IMR-90 (cell line): ENCODE results near the gene FBN1. TPM values are rescaled to one million over a fixed set of nuclear protein-coding genes. Genes with fewer than 3 reads are reported as not detected.
A peak's percentile ranks its signal among the peaks of the same experiment; 100 is the strongest.

Experiments
- ATAC-seq: fragments of 200-7000 bp; cut with Tn5 transposase; 2 replicates; pipeline ENCODE4 v1.9.1; 2020; ENCODE audit warnings: low read depth, mild to moderate bottlenecking, moderate library complexity
- BruUV-seq: library from RNA; stranded (reverse); fragments of 400-500 nt; replicated peaks from 2 replicates; lab custom pipeline; 2021; lab: Mats Ljungman, UMichigan
- CTCF ChIA-PET: fragments of 300-600 bp; formaldehyde crosslinking; extraction: SDS; loops from one replicate; lab custom pipeline; 2021; ENCODE audit warnings: antibody characterized with exemption; lab: Yijun Ruan, JAX
- POLR2A ChIA-PET: fragments of 300-600 bp; sonication (Branson Sonifier 250); formaldehyde crosslinking; loops from one replicate; lab custom pipeline; 2022; ENCODE audit warnings: antibody characterized with exemption; ENCODE audit not compliant: unreplicated experiment; lab: Charles Lee
- DNase-seq: peaks from one replicate; pipeline ENCODE4 v3.0.0; 2013
- H2AFZ ChIP-seq: replicated peaks from 2 replicates; pipeline ENCODE3; 2013; ENCODE audit warnings: low read length, mild to moderate bottlenecking; ENCODE audit not compliant: poor library complexity
- H2AK5ac ChIP-seq: 2 replicates; pipeline ENCODE4 v1.6.1; 2013; ENCODE audit warnings: low read depth, low read length, inconsistent platforms
- H2AK9ac ChIP-seq: replicated peaks from 2 replicates; pipeline ENCODE3; 2013; ENCODE audit warnings: mild to moderate bottlenecking, low read depth, low read length, moderate library complexity; ENCODE audit not compliant: poor library complexity
- H2BK120ac ChIP-seq: 2 replicates; pipeline ENCODE4 v1.6.1; 2013; ENCODE audit warnings: low read depth, low read length, inconsistent platforms
- H2BK15ac ChIP-seq: 3 replicates; pipeline ENCODE4 v1.6.1; 2013; ENCODE audit warnings: low read depth, low read length, inconsistent platforms
- H2BK20ac ChIP-seq: 2 replicates; pipeline ENCODE4 v1.6.1; 2013; ENCODE audit warnings: low read depth, mild to moderate bottlenecking, inconsistent platforms, low read length, moderate library complexity
- H2BK5ac ChIP-seq: 2 replicates; pipeline ENCODE4 v1.6.1; 2013; ENCODE audit warnings: mild to moderate bottlenecking, low read depth, low read length, inconsistent platforms; ENCODE audit not compliant: poor library complexity, severe bottlenecking
- H3K14ac ChIP-seq: replicated peaks from 2 replicates; pipeline ENCODE4 v1.6.1; 2013; ENCODE audit warnings: low read depth, low read length, inconsistent platforms
- H3K18ac ChIP-seq: 2 replicates; pipeline ENCODE4 v1.6.1; 2013; ENCODE audit warnings: low read depth, low read length, control low read depth
- H3K23ac ChIP-seq: 2 replicates; pipeline ENCODE4 v1.6.1; 2013; ENCODE audit warnings: low read depth, low read length, inconsistent platforms
- H3K27ac ChIP-seq: 2 replicates; pipeline ENCODE4 v1.5.1; 2013; ENCODE audit warnings: mild to moderate bottlenecking, control low read depth, low read length; ENCODE audit not compliant: insufficient read depth
- H3K27me3 ChIP-seq: 2 replicates; pipeline ENCODE4 v1.6.1; 2013; ENCODE audit warnings: low read length; ENCODE audit not compliant: control insufficient read depth, insufficient read depth
- H3K36me3 ChIP-seq: 2 replicates; pipeline ENCODE4 v1.6.1; 2013; ENCODE audit warnings: low read length, mixed read lengths; ENCODE audit not compliant: control insufficient read depth, insufficient read depth
- H3K4ac ChIP-seq: 2 replicates; pipeline ENCODE4 v1.6.1; 2013; ENCODE audit warnings: low read depth, low read length, inconsistent platforms
- H3K4me1 ChIP-seq: 2 replicates; pipeline ENCODE4 v1.6.1; 2013; ENCODE audit warnings: low read length, mixed read lengths; ENCODE audit not compliant: control insufficient read depth, insufficient read depth
- H3K4me2 ChIP-seq: 2 replicates; pipeline ENCODE4 v1.6.1; 2013; ENCODE audit warnings: low read depth, mild to moderate bottlenecking, control low read depth, low read length, moderate library complexity
- H3K4me3 ChIP-seq: 2 replicates; pipeline ENCODE4 v1.5.1; 2013; ENCODE audit warnings: low read depth, mild to moderate bottlenecking, control low read depth, low read length, moderate library complexity; ENCODE audit not compliant: insufficient read depth
- H3K56ac ChIP-seq: 2 replicates; pipeline ENCODE4 v1.6.1; 2013; ENCODE audit warnings: low read length, inconsistent platforms; ENCODE audit not compliant: insufficient read depth; ENCODE audit errors: extremely low read depth
- H3K79me1 ChIP-seq, 2 experiments: 2 replicates each; pipeline ENCODE4 v1.6.1; 2013; ENCODE audit warnings: low read length in 2 of 2, inconsistent platforms in 1 of 2, low read depth in 1 of 2
- H3K9ac ChIP-seq: 2 replicates; pipeline ENCODE4 v1.6.1; 2013; ENCODE audit warnings: low read depth, low read length, control low read depth
- H3K9me1 ChIP-seq: 2 replicates; pipeline ENCODE4 v1.6.1; 2013; ENCODE audit warnings: low read length, inconsistent platforms; ENCODE audit not compliant: insufficient read depth
- H3K9me3 ChIP-seq: 2 replicates; pipeline ENCODE4 v1.6.1; 2013; ENCODE audit warnings: low read length; ENCODE audit not compliant: control insufficient read depth, insufficient read depth
- H4K20me1 ChIP-seq: 2 replicates; pipeline ENCODE4 v1.6.1; 2013; ENCODE audit warnings: low read length, inconsistent platforms; ENCODE audit not compliant: insufficient read depth
- H4K5ac ChIP-seq: 2 replicates; pipeline ENCODE4 v1.6.1; 2013; ENCODE audit warnings: mild to moderate bottlenecking, low read depth, low read length, control low read depth
- H4K8ac ChIP-seq, 2 experiments: 2 replicates each; pipeline ENCODE4 v1.6.1; 2013; ENCODE audit warnings: low read depth in 2 of 2, low read length in 2 of 2, control low read depth in 1 of 2, inconsistent platforms in 1 of 2
- H4K91ac ChIP-seq: 2 replicates; pipeline ENCODE4 v1.6.1; 2013; ENCODE audit warnings: low read depth, low read length, inconsistent platforms; ENCODE audit not compliant: insufficient read depth
- CHD1 ChIP-seq: IDR thresholded peaks from 2 replicates; pipeline ENCODE4 v1.6.1; 2012; ENCODE audit warnings: low read depth, low read length, improper control_type of control experiment
- CTCF ChIP-seq: conservative IDR thresholded peaks from 2 replicates; pipeline ENCODE4 v1.5.1; 2012; ENCODE audit warnings: mild to moderate bottlenecking, low read depth, low read length, improper control_type of control experiment
- MXI1 ChIP-seq: IDR thresholded peaks from 2 replicates; pipeline ENCODE4 v1.6.1; 2012; ENCODE audit warnings: low read depth, mild to moderate bottlenecking, low read length, moderate library complexity, borderline replicate concordance
- NFE2L2 ChIP-seq: fragments of 150-350 bp; IDR thresholded peaks from 2 replicates; pipeline ENCODE4 v1.6.1; 2016; ENCODE audit warnings: low read depth, mild to moderate bottlenecking, low read length
- POLR2A ChIP-seq: IDR thresholded peaks from 2 replicates; pipeline ENCODE4 v1.6.1; 2012; ENCODE audit warnings: mild to moderate bottlenecking, low read depth, low read length
- USF2 ChIP-seq: fragments of 150-350 bp; IDR thresholded peaks from 2 replicates; pipeline ENCODE4 v1.6.1; 2017; ENCODE audit warnings: mild to moderate bottlenecking, antibody characterized with exemption, low read length, low read depth
- WGBS, 2 experiments: methylation state at CpG; one replicate each; pipeline versions ENCODE4 v1.1.5 to v1.1.7; 2013; ENCODE audit warnings: missing lambda C conversion rate in 2 of 2; ENCODE audit not compliant: insufficient read length in 1 of 2; ENCODE audit errors: extremely low coverage in 2 of 2; 5-methylcytosine and 5-hydroxymethylcytosine counted together
- dilution Hi-C: fragments of 300-500 bp; cut with HindIII; formaldehyde crosslinking; loops from one replicate; pipeline ENCODE4 v1.14.3; 2018; ENCODE audit warnings: low sequenced_read_pairs; ENCODE audit not compliant: unreplicated experiment
- in situ Hi-C: fragments of 300-500 bp; cut with MboI; formaldehyde crosslinking; loops from 3 replicates; pipeline ENCODE4 v1.14.3; 2019; ENCODE audit warnings: low sequenced_read_pairs, inconsistent platforms, mixed read lengths
- intact Hi-C: fragments of 100-400 bp; cut with micrococcal nuclease; formaldehyde crosslinking; loops from 2 replicates; pipeline ENCODE4 v1.10.0; 2022
- polyA plus RNA-seq, 3 experiments: library from polyadenylated mRNA; depleted of rRNA; stranded (reverse); fragments of >200 nt; gene quantifications; 2 replicates each; pipeline ENCODE4 v1.2.3, GENCODE V29; 2012; ENCODE audit warnings: low replicate concordance in 1 of 3
- total RNA-seq: library from RNA; depleted of rRNA; stranded (reverse); fragments of >200 nt; gene quantifications from 2 replicates; pipeline ENCODE4 v1.2.3, GENCODE V29; 2012

FBN1 gene
- total and polyA plus RNA-seq, 2 of the 4 experiments (the other 2 are of a cell fraction): 134 to 283 TPM

GRCh38 chr15:48393645-48394506 is 251.6 kb downstream of the FBN1 start:
- in situ Hi-C loops: no loop called here
- no peak overlapping the region for H3K56ac ChIP-seq
- H2AFZ ChIP-seq: peak overlapping the region; percentile 80
- no peak overlapping the region for H3K23ac ChIP-seq
- no peak overlapping the region for H3K27ac ChIP-seq
- no peak overlapping the region; a peak in 1 of 4 replicates for H4K8ac ChIP-seq
- no peaks in the 10 kb centered on the region for H3K9me3 ChIP-seq
- 0 out of 2 replicates have a peak overlapping the region, but pooled peaks have one; percentile 16 for H2BK120ac ChIP-seq
- 60% methylated on average over 4 of the region's 15 CpGs; no CpG with 5 or more reads in 1 of the 2 experiments for WGBS, 2 experiments
- H3K79me1 ChIP-seq: no peaks in the 10 kb centered on the region
- H3K9me1 ChIP-seq: peaks cover 27% of the 10 kb centered on the region
- peak; percentile 80 for DNase-seq
- H3K9ac ChIP-seq: no peak overlapping the region
- ChIA-PET POLR2A (no interaction called here), CTCF (interaction anchor here (0.9 kb wide), 1 partner anchor 244 kb away, joined by 3 read pairs; no protein-coding TSS in a partner anchor)
- intact Hi-C loops: no loop called here
- peak; percentile 48 for ATAC-seq
- peak overlapping the region; percentile 81 for H2AK5ac ChIP-seq
- no peak overlapping the region; the same call in 1 of the 2 replicates for H3K18ac ChIP-seq
- H3K27me3 ChIP-seq: no peaks in the 10 kb centered on the region
- no peaks in the 10 kb centered on the region for H3K36me3 ChIP-seq
- no peak overlapping the region for H3K4me2 ChIP-seq
- H2BK15ac ChIP-seq: no peak overlapping the region; the same call in 1 of the 3 replicates
- no TSS peak for BruUV-seq
- TF ChIP-seq CTCF: no peak
- TF ChIP-seq NFE2L2: no peak
- no peak for TF ChIP-seq MXI1
- TF ChIP-seq CHD1: no peak
- TF ChIP-seq USF2: no peak
- no peak for TF ChIP-seq POLR2A
- H4K91ac ChIP-seq: no peak overlapping the region
- H3K4ac ChIP-seq: peak overlapping the region; percentile 55
- no peak overlapping the region for H4K5ac ChIP-seq
- no peaks in the 10 kb centered on the region for H4K20me1 ChIP-seq
- peak overlapping the region; percentile 36; the same call in 1 of the 2 replicates for H3K14ac ChIP-seq
- H2BK5ac ChIP-seq: no peak overlapping the region
- dilution Hi-C loops: no loop called here
- H3K4me3 ChIP-seq: no peak overlapping the region
- peak overlapping the region; percentile 80 for H2AK9ac ChIP-seq
- peak overlapping the region; percentile 37 for H2BK20ac ChIP-seq
- H3K4me1 ChIP-seq: peaks cover 15% of the 10 kb centered on the region
